K562 treated with DMSO at 1 percent for 24 hours (cell line): ENCODE data around the gene RBX1. TPM values are rescaled to one million over a fixed set of nuclear protein-coding genes. Genes with fewer than 3 reads are reported as not detected.

Experiments used
- total RNA-seq: library from RNA; unstranded; fragments of 300-600 nt; gene quantifications from 2 replicates; pipeline ENCODE4 v1.2.3, GENCODE V29; 2022; ENCODE audit warnings: low read depth; ENCODE audit not compliant: insufficient read depth

Gene RBX1
- 44.0 and 55.2 TPM in 2 replicates for total RNA-seq

DNA sequence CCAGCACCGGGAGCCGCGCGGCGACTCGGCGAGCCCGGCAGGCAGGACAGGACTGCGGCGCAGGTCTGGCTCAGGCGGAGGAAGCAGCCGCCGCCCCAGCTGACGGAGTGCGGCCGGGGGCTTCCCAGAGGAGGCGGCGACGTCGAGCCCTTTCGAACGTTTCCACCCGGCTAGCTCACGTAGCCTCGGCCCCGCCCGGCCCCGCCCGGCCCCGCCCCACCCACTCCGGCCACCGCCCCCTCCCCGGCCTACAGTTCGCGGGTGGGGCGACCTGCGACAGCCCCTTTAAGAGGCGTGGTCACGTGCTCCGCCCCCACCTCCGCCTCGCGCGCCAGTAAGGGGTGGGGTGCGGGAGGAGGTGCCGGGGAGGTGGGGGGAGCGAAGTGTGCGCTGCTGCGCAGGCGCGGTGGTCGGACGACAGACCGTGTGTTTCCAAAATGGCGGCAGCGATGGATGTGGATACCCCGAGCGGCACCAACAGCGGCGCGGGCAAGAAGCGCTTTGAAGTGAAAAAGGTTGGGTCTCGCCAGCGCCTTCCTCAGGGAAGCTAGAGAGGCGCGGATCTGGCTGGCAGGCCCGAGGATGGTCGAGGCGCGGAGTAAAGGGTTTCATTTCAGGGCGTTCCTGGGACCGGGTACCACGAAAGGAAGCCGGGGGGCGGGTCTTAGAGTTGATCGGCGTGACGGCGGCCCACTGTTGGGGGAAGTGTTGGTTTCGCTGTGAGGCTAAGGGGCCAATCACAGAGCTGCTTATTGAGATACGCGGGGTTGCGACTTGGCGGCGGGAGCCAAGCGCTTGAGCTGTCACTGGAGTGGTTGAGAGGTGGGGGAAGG lies at the start of gene RBX1:
Gene RBX1 (plus strand): TSS at position 417 of the 833 bp plus-strand sequence. CDS start 21 bp downstream, at position 438.

Other genes with a start within 250 kb of the RBX1 start
- gene SLC25A17, start 132.0 kb upstream of the RBX1 start, total RNA-seq = 22.0 and 24.3 TPM in 2 replicates
- gene ST13, start 94.7 kb upstream of the RBX1 start, total RNA-seq = 183 and 188 TPM in 2 replicates
- gene XPNPEP3, start 94.2 kb upstream of the RBX1 start, total RNA-seq = 5.1 and 16.6 TPM in 2 replicates
- not detected in 2 replicates for gene DNAJB7, start 89.3 kb upstream of the RBX1 start, total RNA-seq
- 18.9 and 23.1 TPM in 2 replicates for gene EP300, start 141.2 kb downstream of the RBX1 start, total RNA-seq